PC-3 (cell line): ENCODE results near the gene TIE1. TPM values are rescaled to one million over a fixed set of nuclear protein-coding genes. Genes with fewer than 3 reads are reported as not detected.

Experiments
- ATAC-seq: fragments of 200-7000 bp; cut with Tn5 transposase; 2 replicates; pipeline ENCODE4 v1.9.1; 2020; ENCODE audit warnings: mild to moderate bottlenecking, moderate library complexity
- BruUV-seq: library from RNA; stranded (reverse); fragments of 400-500 nt; replicated peaks from 2 replicates; lab custom pipeline; 2021; lab: Mats Ljungman, UMichigan
- CTCF ChIA-PET: fragments of 300-600 bp; sonication (Branson Sonifier 250); formaldehyde crosslinking; loops from one replicate; lab custom pipeline; 2022; ENCODE audit warnings: antibody characterized with exemption; lab: Charles Lee
- POLR2A ChIA-PET: fragments of 300-600 bp; sonication (Branson Sonifier 250); formaldehyde crosslinking; loops from one replicate; lab custom pipeline; 2022; ENCODE audit warnings: antibody characterized with exemption; ENCODE audit not compliant: unreplicated experiment; lab: Charles Lee
- DNase-seq: peaks from one replicate; pipeline ENCODE4 v3.0.0-alpha.2; 2015
- H2AFZ ChIP-seq: fragments of 300-600 bp; sonication (generic); 2 replicates; pipeline ENCODE4 v1.6.0; 2016; ENCODE audit warnings: antibody characterized with exemption, low read length
- H3F3A ChIP-seq: fragments of 300-600 bp; sonication (generic); one replicate; pipeline ENCODE4 v1.6.0; 2017; ENCODE audit warnings: antibody characterized with exemption, low read length, control low read depth, mild to moderate bottlenecking; ENCODE audit not compliant: unreplicated experiment
- H3K27ac ChIP-seq: fragments of 300-600 bp; sonication (generic); 2 replicates; pipeline ENCODE4 v1.5.1; 2016; ENCODE audit warnings: mild to moderate bottlenecking, low read length
- H3K27me3 ChIP-seq: fragments of 300-600 bp; sonication (generic); 2 replicates; pipeline ENCODE4 v1.6.1; 2016; ENCODE audit warnings: low read length, mixed read lengths
- H3K36me3 ChIP-seq: fragments of 300-600 bp; sonication (generic); 2 replicates; pipeline ENCODE4 v1.6.1; 2016; ENCODE audit warnings: low read depth, mixed run types, low read length, mixed read lengths
- H3K4me1 ChIP-seq: fragments of 300-600 bp; sonication (generic); 2 replicates; pipeline ENCODE4 v1.5.1; 2016; ENCODE audit warnings: low read length; ENCODE audit not compliant: insufficient read depth
- H3K4me2 ChIP-seq: fragments of 300-600 bp; sonication (generic); 2 replicates; pipeline ENCODE4 v1.6.0; 2016; ENCODE audit warnings: low read length
- H3K4me3 ChIP-seq: fragments of 300-600 bp; sonication (generic); 2 replicates; pipeline ENCODE4 v1.5.1; 2016; ENCODE audit warnings: mild to moderate bottlenecking, low read length, mixed read lengths
- H3K79me2 ChIP-seq: fragments of 300-600 bp; sonication (generic); 2 replicates; pipeline ENCODE4 v1.6.1; 2017; ENCODE audit warnings: low read length, mixed read lengths
- H3K9ac ChIP-seq: fragments of 300-600 bp; sonication (generic); 2 replicates; pipeline ENCODE4 v1.6.0; 2016; ENCODE audit warnings: mild to moderate bottlenecking, low read length
- H3K9me2 ChIP-seq: fragments of 300-600 bp; sonication (generic); replicated peaks from 2 replicates; pipeline ENCODE4 v1.6.1; 2016; ENCODE audit warnings: mixed run types, low read length, mixed read lengths
- H3K9me3 ChIP-seq: fragments of 300-600 bp; sonication (generic); 2 replicates; pipeline ENCODE4 v1.6.1; 2016; ENCODE audit warnings: low read length, mixed read lengths
- H4K20me1 ChIP-seq: fragments of 300-600 bp; sonication (generic); 2 replicates; pipeline ENCODE4 v1.6.1; 2016; ENCODE audit warnings: low read length, mixed read lengths
- EZH2 ChIP-seq: fragments of 300-600 bp; sonication (generic); IDR thresholded peaks from one replicate; pipeline ENCODE4 v1.6.1; 2017; ENCODE audit warnings: antibody characterized with exemption, mild to moderate bottlenecking, low read length; ENCODE audit not compliant: unreplicated experiment
- EZH2phosphoT487 ChIP-seq: fragments of 300-600 bp; sonication (generic); IDR thresholded peaks from 2 replicates; pipeline ENCODE4 v1.6.1; 2018; ENCODE audit warnings: mild to moderate bottlenecking, antibody characterized with exemption, low read length, borderline replicate concordance
- intact Hi-C: fragments of 100-400 bp; cut with micrococcal nuclease; formaldehyde crosslinking; loops from 2 replicates; pipeline ENCODE4 v1.9.0; 2023
- total RNA-seq: library from RNA; depleted of rRNA; stranded (reverse); fragments of >200 nt; gene quantifications from 2 replicates; pipeline ENCODE4 v1.2.3, GENCODE V29; 2014
- TF ChIP-seq, protein P1 (sequence below): fragments of 300-600 bp; sonication (generic); conservative IDR thresholded peaks from 2 replicates; pipeline ENCODE4 v1.5.1; 2017; ENCODE audit warnings: antibody characterized with exemption, low read depth, mild to moderate bottlenecking, low read length

The TIE1 gene
- total RNA-seq, 1 experiment from 2014 or later: 1.5 TPM

- ChIA-PET POLR2A (no interaction called here), CTCF (no interaction called here)
- Histone ChIP-seq H3K9me2 (no peaks in the 10 kb centered on the region), H3K36me3 (peaks cover 2% of the 10 kb centered on the region; the same call in 1 of the 2 replicates), H4K20me1 (no peaks in the 10 kb centered on the region), H3K9ac (no peak overlapping the region), H3K4me1 (peaks cover 9% of the 10 kb centered on the region), H3K79me2 (no peaks in the 10 kb centered on the region), H3K27me3 (no peaks in the 10 kb centered on the region), H2AFZ (no peak overlapping the region), H3K9me3 (peaks cover 13% of the 10 kb centered on the region), H3K27ac (no peak overlapping the region), H3K4me2 (no peak overlapping the region), H3K4me3 (no peak overlapping the region), H3F3A (no peaks in the 10 kb centered on the region)
- no peak for DNase-seq
- BruUV-seq: no TSS peak
- ATAC-seq: no peak
- intact Hi-C loops: no loop called here
- TF ChIP-seq EZH2 (no peak), EZH2phosphoT487 (no peak)
Measured at GRCh38 chr1:43266881-43267280, 33.9 kb upstream of the TIE1 start.

GRCh38 chr1:43267291-43267805, 33.4 kb upstream of the TIE1 start:
- intact Hi-C loops: no loop called here
- CTCF ChIA-PET: no interaction called here
- Histone ChIP-seq H3K36me3 (peaks cover 2% of the 10 kb centered on the region; the same call in 1 of the 2 replicates), H3K9me3 (peaks cover 13% of the 10 kb centered on the region), H4K20me1 (no peaks in the 10 kb centered on the region), H3K27ac (no peak overlapping the region), H3F3A (no peaks in the 10 kb centered on the region), H3K79me2 (no peaks in the 10 kb centered on the region), H3K9ac (no peak overlapping the region), H3K27me3 (no peaks in the 10 kb centered on the region), H3K4me3 (no peak overlapping the region), H3K9me2 (no peaks in the 10 kb centered on the region), H3K4me1 (peaks cover 9% of the 10 kb centered on the region), H3K4me2 (no peak overlapping the region), H2AFZ (no peak overlapping the region)
- no TSS peak for BruUV-seq
- POLR2A ChIA-PET: no interaction called here
- no peak for TF ChIP-seq EZH2
- TF ChIP-seq EZH2phosphoT487: no peak
- TF ChIP-seq, protein P1, sequence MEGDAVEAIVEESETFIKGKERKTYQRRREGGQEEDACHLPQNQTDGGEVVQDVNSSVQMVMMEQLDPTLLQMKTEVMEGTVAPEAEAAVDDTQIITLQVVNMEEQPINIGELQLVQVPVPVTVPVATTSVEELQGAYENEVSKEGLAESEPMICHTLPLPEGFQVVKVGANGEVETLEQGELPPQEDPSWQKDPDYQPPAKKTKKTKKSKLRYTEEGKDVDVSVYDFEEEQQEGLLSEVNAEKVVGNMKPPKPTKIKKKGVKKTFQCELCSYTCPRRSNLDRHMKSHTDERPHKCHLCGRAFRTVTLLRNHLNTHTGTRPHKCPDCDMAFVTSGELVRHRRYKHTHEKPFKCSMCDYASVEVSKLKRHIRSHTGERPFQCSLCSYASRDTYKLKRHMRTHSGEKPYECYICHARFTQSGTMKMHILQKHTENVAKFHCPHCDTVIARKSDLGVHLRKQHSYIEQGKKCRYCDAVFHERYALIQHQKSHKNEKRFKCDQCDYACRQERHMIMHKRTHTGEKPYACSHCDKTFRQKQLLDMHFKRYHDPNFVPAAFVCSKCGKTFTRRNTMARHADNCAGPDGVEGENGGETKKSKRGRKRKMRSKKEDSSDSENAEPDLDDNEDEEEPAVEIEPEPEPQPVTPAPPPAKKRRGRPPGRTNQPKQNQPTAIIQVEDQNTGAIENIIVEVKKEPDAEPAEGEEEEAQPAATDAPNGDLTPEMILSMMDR: no peak
- ATAC-seq (no peak), DNase-seq (no peak)

DNA sequence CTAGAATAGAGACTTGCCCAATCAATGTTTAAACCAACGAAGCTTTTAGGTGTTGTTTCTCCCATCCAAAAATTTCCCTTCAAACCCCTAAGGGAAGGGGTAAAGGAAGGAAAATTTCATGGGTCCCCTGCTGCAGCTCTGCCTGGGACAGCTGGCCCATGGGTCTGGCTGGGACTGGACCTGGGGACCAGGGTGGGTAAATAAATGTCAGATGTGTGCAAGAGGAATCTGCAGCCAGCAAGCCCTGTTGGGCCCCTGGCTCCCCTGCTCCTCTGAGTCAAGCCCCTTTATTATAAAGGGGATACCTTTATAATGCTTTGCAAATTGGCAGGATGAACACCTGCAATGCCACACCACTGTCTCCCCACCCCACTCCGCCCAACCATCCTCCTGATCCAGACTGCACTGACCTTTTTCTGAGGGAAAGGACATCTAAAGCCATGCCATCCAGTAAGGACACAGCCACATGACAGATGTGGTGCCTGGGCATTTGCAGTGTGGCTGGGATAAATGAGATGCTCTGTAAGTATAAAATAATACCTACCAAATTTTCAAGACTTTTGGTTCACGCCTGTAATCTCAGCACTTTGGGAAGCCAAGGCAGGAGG, 32.9 kb upstream of the TIE1 start:
- no peak overlapping the region for H3K4me3 ChIP-seq
- H3K27me3 ChIP-seq: no peaks in the 10 kb centered on the region
- intact Hi-C loops: no loop called here
- ATAC-seq: no peak
- no peak overlapping the region for H2AFZ ChIP-seq
- POLR2A ChIA-PET: no interaction called here
- DNase-seq: no peak
- H3K79me2 ChIP-seq: no peaks in the 10 kb centered on the region
- H4K20me1 ChIP-seq: no peaks in the 10 kb centered on the region
- H3F3A ChIP-seq: no peaks in the 10 kb centered on the region
- no peak for TF ChIP-seq EZH2phosphoT487
- TF ChIP-seq EZH2: no peak
- no peak overlapping the region for H3K27ac ChIP-seq
- H3K9me3 ChIP-seq: peaks cover 9% of the 10 kb centered on the region
- H3K9ac ChIP-seq: no peak overlapping the region
- H3K4me2 ChIP-seq: no peak overlapping the region
- peaks cover 2% of the 10 kb centered on the region; the same call in 1 of the 2 replicates for H3K36me3 ChIP-seq
- CTCF ChIA-PET: no interaction called here
- no TSS peak for BruUV-seq
- H3K4me1 ChIP-seq: peaks cover 9% of the 10 kb centered on the region
- no peaks in the 10 kb centered on the region for H3K9me2 ChIP-seq
